IMR-90 (cell line): ENCODE measurements around the gene NDFIP2. TPM values are rescaled to one million over a fixed set of nuclear protein-coding genes. Genes with fewer than 3 reads are reported as not detected.

ENCODE experiments used
- ATAC-seq: fragments of 200-7000 bp; cut with Tn5 transposase; 2 replicates; pipeline ENCODE4 v1.9.1; 2020; ENCODE audit warnings: low read depth, mild to moderate bottlenecking, moderate library complexity
- BruUV-seq: library from RNA; stranded (reverse); fragments of 400-500 nt; replicated peaks from 2 replicates; lab custom pipeline; 2021; lab: Mats Ljungman, UMichigan
- CTCF ChIA-PET: fragments of 300-600 bp; formaldehyde crosslinking; extraction: SDS; loops from one replicate; lab custom pipeline; 2021; ENCODE audit warnings: antibody characterized with exemption; lab: Yijun Ruan, JAX
- POLR2A ChIA-PET: fragments of 300-600 bp; sonication (Branson Sonifier 250); formaldehyde crosslinking; loops from one replicate; lab custom pipeline; 2022; ENCODE audit warnings: antibody characterized with exemption; ENCODE audit not compliant: unreplicated experiment; lab: Charles Lee
- DNase-seq: peaks from one replicate; pipeline ENCODE4 v3.0.0; 2013
- H2AFZ ChIP-seq: replicated peaks from 2 replicates; pipeline ENCODE3; 2013; ENCODE audit warnings: low read length, mild to moderate bottlenecking; ENCODE audit not compliant: poor library complexity
- H2AK5ac ChIP-seq: 2 replicates; pipeline ENCODE4 v1.6.1; 2013; ENCODE audit warnings: low read depth, low read length, inconsistent platforms
- H2AK9ac ChIP-seq: replicated peaks from 2 replicates; pipeline ENCODE3; 2013; ENCODE audit warnings: mild to moderate bottlenecking, low read depth, low read length, moderate library complexity; ENCODE audit not compliant: poor library complexity
- H2BK120ac ChIP-seq: 2 replicates; pipeline ENCODE4 v1.6.1; 2013; ENCODE audit warnings: low read depth, low read length, inconsistent platforms
- H2BK15ac ChIP-seq: 3 replicates; pipeline ENCODE4 v1.6.1; 2013; ENCODE audit warnings: low read depth, low read length, inconsistent platforms
- H2BK20ac ChIP-seq: 2 replicates; pipeline ENCODE4 v1.6.1; 2013; ENCODE audit warnings: low read depth, mild to moderate bottlenecking, inconsistent platforms, low read length, moderate library complexity
- H2BK5ac ChIP-seq: 2 replicates; pipeline ENCODE4 v1.6.1; 2013; ENCODE audit warnings: mild to moderate bottlenecking, low read depth, low read length, inconsistent platforms; ENCODE audit not compliant: poor library complexity, severe bottlenecking
- H3K14ac ChIP-seq: replicated peaks from 2 replicates; pipeline ENCODE4 v1.6.1; 2013; ENCODE audit warnings: low read depth, low read length, inconsistent platforms
- H3K18ac ChIP-seq: 2 replicates; pipeline ENCODE4 v1.6.1; 2013; ENCODE audit warnings: low read depth, low read length, control low read depth
- H3K23ac ChIP-seq: 2 replicates; pipeline ENCODE4 v1.6.1; 2013; ENCODE audit warnings: low read depth, low read length, inconsistent platforms
- H3K27ac ChIP-seq: 2 replicates; pipeline ENCODE4 v1.5.1; 2013; ENCODE audit warnings: mild to moderate bottlenecking, control low read depth, low read length; ENCODE audit not compliant: insufficient read depth
- H3K27me3 ChIP-seq: 2 replicates; pipeline ENCODE4 v1.6.1; 2013; ENCODE audit warnings: low read length; ENCODE audit not compliant: control insufficient read depth, insufficient read depth
- H3K36me3 ChIP-seq: 2 replicates; pipeline ENCODE4 v1.6.1; 2013; ENCODE audit warnings: low read length, mixed read lengths; ENCODE audit not compliant: control insufficient read depth, insufficient read depth
- H3K4ac ChIP-seq: 2 replicates; pipeline ENCODE4 v1.6.1; 2013; ENCODE audit warnings: low read depth, low read length, inconsistent platforms
- H3K4me1 ChIP-seq: 2 replicates; pipeline ENCODE4 v1.6.1; 2013; ENCODE audit warnings: low read length, mixed read lengths; ENCODE audit not compliant: control insufficient read depth, insufficient read depth
- H3K4me2 ChIP-seq: 2 replicates; pipeline ENCODE4 v1.6.1; 2013; ENCODE audit warnings: low read depth, mild to moderate bottlenecking, control low read depth, low read length, moderate library complexity
- H3K4me3 ChIP-seq: 2 replicates; pipeline ENCODE4 v1.5.1; 2013; ENCODE audit warnings: low read depth, mild to moderate bottlenecking, control low read depth, low read length, moderate library complexity; ENCODE audit not compliant: insufficient read depth
- H3K56ac ChIP-seq: 2 replicates; pipeline ENCODE4 v1.6.1; 2013; ENCODE audit warnings: low read length, inconsistent platforms; ENCODE audit not compliant: insufficient read depth; ENCODE audit errors: extremely low read depth
- H3K79me1 ChIP-seq, 2 experiments: 2 replicates each; pipeline ENCODE4 v1.6.1; 2013; ENCODE audit warnings: low read length in 2 of 2, inconsistent platforms in 1 of 2, low read depth in 1 of 2
- H3K9ac ChIP-seq: 2 replicates; pipeline ENCODE4 v1.6.1; 2013; ENCODE audit warnings: low read depth, low read length, control low read depth
- H3K9me1 ChIP-seq: 2 replicates; pipeline ENCODE4 v1.6.1; 2013; ENCODE audit warnings: low read length, inconsistent platforms; ENCODE audit not compliant: insufficient read depth
- H3K9me3 ChIP-seq: 2 replicates; pipeline ENCODE4 v1.6.1; 2013; ENCODE audit warnings: low read length; ENCODE audit not compliant: control insufficient read depth, insufficient read depth
- H4K20me1 ChIP-seq: 2 replicates; pipeline ENCODE4 v1.6.1; 2013; ENCODE audit warnings: low read length, inconsistent platforms; ENCODE audit not compliant: insufficient read depth
- H4K5ac ChIP-seq: 2 replicates; pipeline ENCODE4 v1.6.1; 2013; ENCODE audit warnings: mild to moderate bottlenecking, low read depth, low read length, control low read depth
- H4K8ac ChIP-seq, 2 experiments: 2 replicates each; pipeline ENCODE4 v1.6.1; 2013; ENCODE audit warnings: low read depth in 2 of 2, low read length in 2 of 2, control low read depth in 1 of 2, inconsistent platforms in 1 of 2
- H4K91ac ChIP-seq: 2 replicates; pipeline ENCODE4 v1.6.1; 2013; ENCODE audit warnings: low read depth, low read length, inconsistent platforms; ENCODE audit not compliant: insufficient read depth
- BHLHE40 ChIP-seq: fragments of 150-350 bp; IDR thresholded peaks from 2 replicates; pipeline ENCODE4 v1.6.1; 2016; ENCODE audit warnings: mild to moderate bottlenecking, low read depth, low read length
- CEBPB ChIP-seq: IDR thresholded peaks from 2 replicates; pipeline ENCODE4 v1.6.1; 2012; ENCODE audit warnings: low read depth, low read length, improper control_type of control experiment
- CHD1 ChIP-seq: IDR thresholded peaks from 2 replicates; pipeline ENCODE4 v1.6.1; 2012; ENCODE audit warnings: low read depth, low read length, improper control_type of control experiment
- CTCF ChIP-seq: conservative IDR thresholded peaks from 2 replicates; pipeline ENCODE4 v1.5.1; 2012; ENCODE audit warnings: mild to moderate bottlenecking, low read depth, low read length, improper control_type of control experiment
- FOS ChIP-seq: fragments of 150-350 bp; IDR thresholded peaks from 2 replicates; pipeline ENCODE4 v1.6.1; 2016; ENCODE audit warnings: low read depth, low read length
- MAFK ChIP-seq: IDR thresholded peaks from 2 replicates; pipeline ENCODE4 v1.6.1; 2012; ENCODE audit warnings: low read depth, low read length, improper control_type of control experiment
- MAZ ChIP-seq: IDR thresholded peaks from 2 replicates; pipeline ENCODE4 v1.6.1; 2012; ENCODE audit warnings: low read depth, mild to moderate bottlenecking, low read length, improper control_type of control experiment, moderate library complexity, borderline replicate concordance
- MXI1 ChIP-seq: IDR thresholded peaks from 2 replicates; pipeline ENCODE4 v1.6.1; 2012; ENCODE audit warnings: low read depth, mild to moderate bottlenecking, low read length, moderate library complexity, borderline replicate concordance
- NFE2L2 ChIP-seq: fragments of 150-350 bp; IDR thresholded peaks from 2 replicates; pipeline ENCODE4 v1.6.1; 2016; ENCODE audit warnings: low read depth, mild to moderate bottlenecking, low read length
- POLR2A ChIP-seq: IDR thresholded peaks from 2 replicates; pipeline ENCODE4 v1.6.1; 2012; ENCODE audit warnings: mild to moderate bottlenecking, low read depth, low read length
- RAD21 ChIP-seq: IDR thresholded peaks from 2 replicates; pipeline ENCODE4 v1.6.1; 2012; ENCODE audit warnings: low read length, improper control_type of control experiment
- RCOR1 ChIP-seq: IDR thresholded peaks from 2 replicates; pipeline ENCODE4 v1.6.1; 2012; ENCODE audit warnings: mild to moderate bottlenecking, low read length, improper control_type of control experiment; ENCODE audit not compliant: insufficient replicate concordance
- RFX5 ChIP-seq: IDR thresholded peaks from 2 replicates; pipeline ENCODE4 v1.8.0; 2012; ENCODE audit warnings: low read depth, mild to moderate bottlenecking, low read length, moderate library complexity
- SMC3 ChIP-seq: fragments of 150-350 bp; IDR thresholded peaks from 2 replicates; pipeline ENCODE4 v1.6.1; 2016; ENCODE audit warnings: low read depth, mild to moderate bottlenecking, antibody characterized with exemption, low read length, moderate library complexity
- USF2 ChIP-seq: fragments of 150-350 bp; IDR thresholded peaks from 2 replicates; pipeline ENCODE4 v1.6.1; 2017; ENCODE audit warnings: mild to moderate bottlenecking, antibody characterized with exemption, low read length, low read depth
- WGBS, 2 experiments: methylation state at CpG; one replicate each; pipeline versions ENCODE4 v1.1.5 to v1.1.7; 2013; ENCODE audit warnings: missing lambda C conversion rate in 2 of 2; ENCODE audit not compliant: insufficient read length in 1 of 2; ENCODE audit errors: extremely low coverage in 2 of 2; 5-methylcytosine and 5-hydroxymethylcytosine counted together
- dilution Hi-C: fragments of 300-500 bp; cut with HindIII; formaldehyde crosslinking; loops from one replicate; pipeline ENCODE4 v1.14.3; 2018; ENCODE audit warnings: low sequenced_read_pairs; ENCODE audit not compliant: unreplicated experiment
- in situ Hi-C: fragments of 300-500 bp; cut with MboI; formaldehyde crosslinking; loops from 3 replicates; pipeline ENCODE4 v1.14.3; 2019; ENCODE audit warnings: low sequenced_read_pairs, inconsistent platforms, mixed read lengths
- intact Hi-C: fragments of 100-400 bp; cut with micrococcal nuclease; formaldehyde crosslinking; loops from 2 replicates; pipeline ENCODE4 v1.10.0; 2022
- polyA plus RNA-seq, 3 experiments: library from polyadenylated mRNA; depleted of rRNA; stranded (reverse); fragments of >200 nt; gene quantifications; 2 replicates each; pipeline ENCODE4 v1.2.3, GENCODE V29; 2012; ENCODE audit warnings: low replicate concordance in 1 of 3
- total RNA-seq: library from RNA; depleted of rRNA; stranded (reverse); fragments of >200 nt; gene quantifications from 2 replicates; pipeline ENCODE4 v1.2.3, GENCODE V29; 2012
- TF ChIP-seq, protein P1 (sequence below): fragments of 150-350 bp; IDR thresholded peaks from 2 replicates; pipeline ENCODE4 v1.6.1; 2016; ENCODE audit warnings: low read depth, mild to moderate bottlenecking, low read length, moderate library complexity, borderline replicate concordance

The NDFIP2 gene
- total and polyA plus RNA-seq, 2 of the 4 experiments (the other 2 are of a cell fraction): 23.8 to 25.8 TPM

GRCh38 chr13:79459906-79460305 lies 21.0 kb upstream of the NDFIP2 start:
- H3K14ac ChIP-seq: no peak overlapping the region
- intact Hi-C loops: no loop called here
- no peak overlapping the region for H3K9ac ChIP-seq
- H3K9me1 ChIP-seq: no peaks in the 10 kb centered on the region; the same call in 1 of the 2 replicates
- H4K91ac ChIP-seq: no peak overlapping the region
- ATAC-seq (no peak), DNase-seq (peak; percentile 25)
- no peaks in the 10 kb centered on the region for H3K4me1 ChIP-seq
- TF ChIP-seq CHD1 (no peak), MAZ (no peak), USF2 (no peak), MAFK (no peak), CTCF (no peak), POLR2A (no peak), RAD21 (no peak), CEBPB (no peak), NFE2L2 (no peak), FOS (no peak), BHLHE40 (no peak), RCOR1 (no peak), MXI1 (no peak), SMC3 (no peak), RFX5 (no peak)
- TF ChIP-seq, protein P1, sequence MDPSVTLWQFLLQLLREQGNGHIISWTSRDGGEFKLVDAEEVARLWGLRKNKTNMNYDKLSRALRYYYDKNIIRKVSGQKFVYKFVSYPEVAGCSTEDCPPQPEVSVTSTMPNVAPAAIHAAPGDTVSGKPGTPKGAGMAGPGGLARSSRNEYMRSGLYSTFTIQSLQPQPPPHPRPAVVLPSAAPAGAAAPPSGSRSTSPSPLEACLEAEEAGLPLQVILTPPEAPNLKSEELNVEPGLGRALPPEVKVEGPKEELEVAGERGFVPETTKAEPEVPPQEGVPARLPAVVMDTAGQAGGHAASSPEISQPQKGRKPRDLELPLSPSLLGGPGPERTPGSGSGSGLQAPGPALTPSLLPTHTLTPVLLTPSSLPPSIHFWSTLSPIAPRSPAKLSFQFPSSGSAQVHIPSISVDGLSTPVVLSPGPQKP: no peak
- H2AFZ ChIP-seq: no peak overlapping the region
- no peaks in the 10 kb centered on the region for H3K36me3 ChIP-seq
- H3K27ac ChIP-seq: no peak overlapping the region
- H2AK9ac ChIP-seq: no peak overlapping the region
- POLR2A ChIA-PET: interaction anchor here (0.6 kb wide), 1 partner anchor 70 kb away, joined by 5 read pairs; no protein-coding TSS in a partner anchor
- H2BK15ac ChIP-seq: no peak overlapping the region
- H3K79me1 ChIP-seq: no peaks in the 10 kb centered on the region
- H3K56ac ChIP-seq: no peak overlapping the region
- H2AK5ac ChIP-seq: no peak overlapping the region
- no peak overlapping the region for H3K4me2 ChIP-seq
- no peak overlapping the region for H2BK120ac ChIP-seq
- H3K18ac ChIP-seq: no peak overlapping the region
- no peak overlapping the region for H4K5ac ChIP-seq
- no peak overlapping the region for H3K4me3 ChIP-seq
- no peak overlapping the region for H3K23ac ChIP-seq
- H4K8ac ChIP-seq: no peak overlapping the region
- H4K20me1 ChIP-seq: no peaks in the 10 kb centered on the region
- H3K4ac ChIP-seq: no peak overlapping the region
- no peaks in the 10 kb centered on the region for H3K27me3 ChIP-seq
- H2BK5ac ChIP-seq: no peak overlapping the region
- no peaks in the 10 kb centered on the region for H3K9me3 ChIP-seq
- dilution Hi-C loops: no loop called here
- in situ Hi-C loops: no loop called here
- H2BK20ac ChIP-seq: no peak overlapping the region
- CTCF ChIA-PET: interaction anchor here (1.1 kb wide), 1 partner anchor 11 kb away, joined by 3 read pairs; no protein-coding TSS in a partner anchor
- WGBS, 2 experiments: 33% methylated on average over 1 of the region's 3 CpGs; no CpG with 5 or more reads in 1 of the 2 experiments
- BruUV-seq: no TSS peak
